GM18951 (cell line): ENCODE results near the gene OR9Q1.
"Not testable (repeated sequence)": the region's sequence is repeated elsewhere in the genome, so short reads cannot be mapped to it uniquely, and the experiment has no call there.

ENCODE experiments used
- POLR2A ChIP-seq: IDR thresholded peaks from 4 replicates; pipeline ENCODE4 v1.6.1; 2011; ENCODE audit warnings: mild to moderate bottlenecking; ENCODE audit not compliant: insufficient read length, insufficient read depth; ENCODE audit errors: extremely low read depth
- in situ Hi-C: fragments of 300-500 bp; cut with MboI; formaldehyde crosslinking; loops from one replicate; pipeline ENCODE4 v1.12.0; 2022; ENCODE audit warnings: low sequenced_read_pairs, mixed read lengths, inconsistent platforms; ENCODE audit not compliant: unreplicated experiment

Gene OR9Q1

DNA sequence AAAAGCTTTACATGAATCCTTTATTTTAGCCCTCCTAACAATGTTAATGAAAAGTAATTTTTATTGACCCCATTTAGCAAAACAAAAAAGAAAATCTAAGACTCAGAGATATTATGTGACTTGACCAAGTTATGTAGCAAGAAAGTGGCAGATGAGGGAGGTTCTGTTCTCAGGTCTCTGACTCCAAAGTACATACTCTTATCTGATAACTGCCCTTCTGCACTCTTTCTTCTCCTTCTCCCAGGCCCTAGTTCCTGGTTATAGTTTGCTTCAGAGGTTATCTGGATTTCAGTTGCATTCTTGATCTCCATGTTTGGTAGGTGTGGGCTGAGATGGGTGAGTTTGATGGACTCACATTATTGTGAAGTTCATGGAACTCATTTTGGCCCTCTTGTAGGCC lies 169.7 kb downstream of the OR9Q1 start:
- in situ Hi-C loops = no loop called here
- TF ChIP-seq POLR2A = no peak

DNA sequence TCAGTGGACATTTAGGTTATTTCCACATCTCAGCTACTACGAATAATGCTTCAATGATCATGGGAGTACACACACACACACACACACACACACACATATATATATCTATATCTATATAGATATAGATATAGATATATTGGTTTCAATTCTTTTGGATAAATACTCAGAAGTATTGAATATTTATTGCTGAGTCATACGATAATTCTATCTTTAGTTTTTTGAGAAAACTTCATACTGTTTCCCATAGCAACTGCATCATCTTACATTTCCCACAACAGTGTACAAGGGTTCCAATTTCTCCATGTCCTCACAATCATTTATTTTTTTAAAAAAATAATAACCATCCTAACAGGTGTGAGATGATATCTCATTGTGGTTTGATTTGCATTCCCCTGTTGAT lies 172.3 kb downstream of the OR9Q1 start:
- in situ Hi-C loops = no loop called here
- no peak for TF ChIP-seq POLR2A

- in situ Hi-C loops = no loop called here
These were observed 175.6 kb downstream of the OR9Q1 start for GRCh38 chr11:58199271-58199670.

DNA sequence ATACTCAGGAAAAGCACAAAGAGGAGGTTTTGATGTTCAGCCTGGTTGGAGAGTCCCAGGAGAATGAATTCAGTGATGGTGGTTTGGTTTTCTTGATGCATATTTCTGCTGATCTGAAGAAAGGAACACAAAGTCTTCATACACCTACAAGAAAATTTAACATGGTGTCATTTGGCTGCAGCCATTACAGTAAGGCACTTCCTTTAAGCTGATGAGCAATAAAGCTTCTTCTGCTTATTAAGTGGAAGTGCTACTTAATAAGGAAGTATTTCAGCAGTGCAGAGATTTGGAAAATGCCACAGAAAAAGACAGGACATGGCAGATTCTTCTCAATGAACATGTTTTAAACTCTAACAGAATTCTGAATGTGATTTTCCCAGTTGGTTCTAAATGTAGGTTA lies 180.4 kb downstream of the OR9Q1 start, which contains the start of gene OR1S2:
OR1S2 (minus strand) TSS at position 101 of the 400 bp plus-strand sequence; CDS start at position 101, 0 bp downstream.
- TF ChIP-seq POLR2A = no peak
- in situ Hi-C loops = no loop called here

More at GRCh38 chr11:58199271-58199670, 175.6 kb downstream of the OR9Q1 start:
- TF ChIP-seq POLR2A = no peak

DNA sequence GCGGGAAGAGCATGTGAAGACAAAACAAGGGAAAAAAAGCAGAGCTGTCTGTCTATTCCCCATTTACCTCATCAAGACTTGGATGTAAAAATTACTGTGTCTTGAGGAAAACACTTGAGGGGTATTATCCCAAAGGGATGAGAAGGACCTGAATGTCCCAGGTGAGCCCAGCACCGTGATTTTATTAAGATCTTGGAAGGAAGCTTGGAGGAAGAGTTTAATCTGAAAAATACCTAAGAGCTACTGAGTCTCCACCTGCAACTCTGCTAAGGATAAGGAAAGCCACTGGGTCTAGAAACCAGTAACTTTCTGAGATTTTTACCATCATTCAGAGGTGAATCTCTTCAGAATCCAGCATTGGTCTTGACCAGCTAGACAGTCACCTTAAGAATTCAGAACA lies 188.7 kb downstream of the OR9Q1 start, which contains the start of gene OR1S1:
OR1S1 (plus strand) TSS at position 301 of the 400 bp plus-strand sequence.
- in situ Hi-C loops = not testable (repeated sequence)

DNA sequence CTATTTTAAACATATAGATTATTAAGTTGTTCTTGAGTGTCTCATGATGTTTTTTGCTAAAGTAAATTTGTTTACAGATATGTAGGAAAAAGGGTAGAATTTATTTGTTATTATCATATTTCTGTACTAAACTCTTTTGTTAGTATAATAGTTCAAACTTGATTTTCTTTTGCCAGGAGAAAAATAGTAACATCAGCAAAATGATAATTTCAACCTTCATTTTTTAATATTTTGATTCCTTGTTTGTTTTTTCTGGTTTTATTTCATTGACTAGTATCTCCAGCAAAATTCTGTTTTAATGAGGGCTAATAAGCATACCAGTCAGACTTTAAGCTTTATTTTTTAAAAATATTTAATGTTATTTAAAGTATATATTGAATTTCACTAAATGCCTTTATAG lies 192.8 kb downstream of the OR9Q1 start:
- TF ChIP-seq POLR2A = no peak
- in situ Hi-C loops = no loop called here

DNA sequence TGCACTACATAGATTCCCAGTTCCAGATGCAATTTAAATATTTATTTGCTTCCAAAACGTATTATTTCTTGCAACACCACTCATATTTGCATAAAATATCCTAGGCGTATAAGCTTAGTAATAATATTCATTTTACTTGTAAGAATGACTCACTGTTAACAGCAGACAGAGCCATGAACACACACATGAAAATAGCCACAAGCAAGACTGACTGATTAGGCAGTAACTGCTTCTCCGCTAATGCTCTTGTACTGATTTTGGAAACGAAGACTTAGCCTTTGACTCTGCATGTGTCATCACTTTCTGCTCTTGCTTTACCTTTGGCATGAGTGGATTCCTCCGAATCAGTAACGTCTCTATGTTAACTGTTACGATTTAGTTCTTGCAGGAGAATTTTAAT lies 199.0 kb downstream of the OR9Q1 start:
- in situ Hi-C loops = no loop called here
- no peak for TF ChIP-seq POLR2A

DNA sequence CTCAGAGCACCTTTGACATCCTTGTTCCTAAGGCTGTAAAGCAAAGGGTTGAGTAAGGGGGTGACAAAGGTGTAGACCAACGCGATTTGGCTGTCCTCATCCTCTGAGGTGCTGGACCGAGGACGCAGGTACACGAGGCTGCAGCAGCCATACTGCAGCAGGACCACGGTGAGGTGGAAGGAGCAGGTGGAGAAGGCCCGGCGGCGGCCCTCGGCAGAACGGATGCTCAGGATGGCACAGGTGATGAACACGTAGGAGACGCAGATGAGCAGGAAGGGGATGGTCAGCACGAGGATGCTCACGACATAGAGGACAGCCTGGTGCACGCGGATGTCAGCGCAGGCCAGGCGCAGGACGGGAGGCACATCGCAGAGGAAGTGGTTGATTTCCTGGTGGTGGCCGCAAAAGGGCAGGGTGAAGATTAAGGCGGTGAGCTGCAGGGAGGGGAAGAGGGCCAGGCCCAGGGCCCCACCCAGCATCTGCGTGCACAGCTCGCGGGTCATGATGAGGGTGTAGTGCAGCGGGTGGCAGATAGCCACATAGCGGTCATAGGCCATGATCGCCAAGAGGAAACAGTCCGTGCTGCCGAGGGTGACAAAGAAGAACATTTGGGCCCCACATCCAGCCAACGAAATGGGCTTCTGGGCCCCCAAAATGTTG lies 204.4 kb downstream of the OR9Q1 start:
- in situ Hi-C loops = no loop called here
- TF ChIP-seq POLR2A = no peak
